IPS-11a (cell line): ENCODE data around the gene NOP9.

ENCODE experiments used
- H3K4me3 ChIP-seq: one replicate; pipeline ENCODE4 v1.5.1; 2013; ENCODE audit warnings: low read depth, low read length, control low read depth

The NOP9 gene

GRCh38 chr14:24280797-24281460, 18.7 kb upstream of the NOP9 start:
- no peak overlapping the region for H3K4me3 ChIP-seq

GRCh38 chr14:24281636-24282035, 18.0 kb upstream of the NOP9 start:
- no peak overlapping the region for H3K4me3 ChIP-seq

GRCh38 chr14:24282736-24283135, 16.9 kb upstream of the NOP9 start:
- H3K4me3 ChIP-seq, result no peak overlapping the region

GRCh38 chr14:24283796-24284460, 15.7 kb upstream of the NOP9 start:
- H3K4me3 ChIP-seq, result no peak overlapping the region

GRCh38 chr14:24284501-24285035, 15.1 kb upstream of the NOP9 start:
- H3K4me3 ChIP-seq, result no peak overlapping the region

- no peak overlapping the region for H3K4me3 ChIP-seq
These were observed 14.3 kb upstream of the NOP9 start for GRCh38 chr14:24285351-24285750.

- no peak overlapping the region for H3K4me3 ChIP-seq
These were observed 12.7 kb upstream of the NOP9 start for GRCh38 chr14:24286996-24287395.

- H3K4me3 ChIP-seq, result no peak overlapping the region
These were observed 9.9 kb upstream of the NOP9 start for GRCh38 chr14:24289649-24290280.

GRCh38 chr14:24290746-24291145, 8.9 kb upstream of the NOP9 start:
- no peak overlapping the region for H3K4me3 ChIP-seq

GRCh38 chr14:24291446-24292117, 8.1 kb upstream of the NOP9 start:
- no peak overlapping the region for H3K4me3 ChIP-seq

- H3K4me3 ChIP-seq, result no peak overlapping the region
These were observed 7.4 kb upstream of the NOP9 start for GRCh38 chr14:24292118-24292807.

GRCh38 chr14:24293525-24293924, 6.1 kb upstream of the NOP9 start:
- no peak overlapping the region for H3K4me3 ChIP-seq

- H3K4me3 ChIP-seq, result no peak overlapping the region
These were observed 3.1 kb upstream of the NOP9 start for GRCh38 chr14:24296341-24297157.

GRCh38 chr14:24297190-24297964, 2.3 kb upstream of the NOP9 start:
- H3K4me3 ChIP-seq, result no peak overlapping the region

GRCh38 chr14:24298892-24299254, 777 bp upstream of the NOP9 start:
- H3K4me3 ChIP-seq, result peak overlapping the region; percentile 93

- peak overlapping the region; percentile 93 for H3K4me3 ChIP-seq
These were observed 803 bp downstream of the NOP9 start for GRCh38 chr14:24300326-24300980.

- H3K4me3 ChIP-seq, result no peak overlapping the region
These were observed 4.4 kb downstream of the NOP9 start for GRCh38 chr14:24304019-24304387.

GRCh38 chr14:24307156-24307574, 7.5 kb downstream of the NOP9 start:
- H3K4me3 ChIP-seq, result no peak overlapping the region
